NCI-H748 treated with DMSO at 0.1 percent for 48 hours (cell line): ENCODE data around the gene BLTP3A.

Experiments used
- DNase-seq: peaks from one replicate; lab custom pipeline; 2025; lab: John Stamatoyannopoulos, UW

The BLTP3A gene

DNA sequence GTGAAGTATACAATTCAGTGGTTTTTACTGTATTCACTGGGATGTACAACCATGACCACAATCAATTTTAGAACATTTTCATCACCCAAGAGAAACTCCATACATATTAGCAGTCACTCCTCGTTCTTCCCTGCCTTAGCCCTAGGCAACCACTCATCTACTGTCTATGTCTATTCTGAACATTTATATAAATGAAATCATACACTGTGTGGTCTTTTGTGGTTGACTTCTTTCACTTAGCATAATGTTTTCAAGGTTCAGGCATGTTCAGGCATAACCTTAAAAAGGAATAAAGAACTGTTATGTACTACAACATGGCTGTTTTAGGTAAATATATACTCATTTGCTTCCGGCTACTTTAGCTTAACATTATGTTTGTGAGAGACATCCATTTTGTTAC, 37.3 kb downstream of the BLTP3A start:
- DNase-seq = no peak

DNA sequence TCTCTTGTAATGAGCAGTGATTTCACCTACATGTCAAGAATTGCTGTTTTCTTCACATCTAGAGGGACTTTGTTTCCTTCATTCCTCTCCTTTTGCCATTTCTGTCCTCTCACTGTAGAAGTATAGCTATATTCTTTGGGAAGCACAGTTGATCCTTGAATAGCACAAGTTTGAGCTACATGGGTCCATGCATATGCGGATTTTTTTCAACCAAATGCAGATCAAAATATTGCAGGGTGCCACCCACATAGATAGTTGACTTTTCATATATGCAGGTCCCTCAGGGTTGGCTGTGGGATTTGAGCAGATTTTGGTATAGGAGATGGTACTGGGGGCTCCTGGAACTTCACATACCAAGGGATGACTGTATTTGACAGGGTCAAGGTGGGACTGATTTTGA, 41.1 kb downstream of the BLTP3A start:
- DNase-seq = no peak

- no peak for DNase-seq
Measured at GRCh38 chr6:34834789-34835518, 43.1 kb downstream of the BLTP3A start.

DNA sequence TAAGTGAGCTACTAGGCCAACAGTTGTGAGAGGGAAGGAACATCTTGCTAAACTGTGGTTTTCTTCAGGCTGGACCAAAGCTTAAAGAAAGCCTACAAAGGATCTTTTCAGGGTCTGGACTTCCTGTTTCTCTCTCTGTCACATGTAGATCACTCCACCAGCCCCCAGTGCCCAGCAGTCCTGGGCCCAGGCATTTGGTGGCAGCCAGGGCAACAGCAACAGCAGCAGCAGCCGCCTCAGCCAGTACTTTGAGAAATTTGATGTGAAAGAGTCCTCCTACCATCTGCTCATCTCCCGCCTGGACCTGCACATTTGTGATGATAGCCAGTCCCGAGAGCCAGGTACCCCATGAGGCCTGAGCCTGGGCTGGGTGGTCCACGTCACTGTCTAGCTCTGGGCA, 44.1 kb downstream of the BLTP3A start:
- DNase-seq = no peak

DNA sequence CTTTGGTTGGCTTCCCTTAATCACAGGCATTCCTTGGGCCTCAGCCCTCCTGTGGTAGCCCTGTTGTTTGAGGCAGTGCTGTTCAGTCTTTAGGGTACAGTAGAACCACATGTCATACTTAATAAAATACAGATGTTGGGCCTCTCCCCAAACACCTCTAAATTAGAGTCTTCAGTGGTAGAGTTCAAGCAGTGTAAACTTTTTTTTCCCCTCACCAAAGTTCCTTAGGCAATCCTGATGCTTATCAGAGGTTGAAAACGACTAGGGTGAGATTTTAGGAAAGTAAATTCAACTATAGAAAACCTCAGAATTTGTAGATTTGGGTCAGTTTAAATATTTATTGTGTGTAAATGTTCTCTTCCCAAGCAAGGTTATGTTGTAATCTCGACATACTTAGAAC, 44.6 kb downstream of the BLTP3A start:
- no peak for DNase-seq

DNA sequence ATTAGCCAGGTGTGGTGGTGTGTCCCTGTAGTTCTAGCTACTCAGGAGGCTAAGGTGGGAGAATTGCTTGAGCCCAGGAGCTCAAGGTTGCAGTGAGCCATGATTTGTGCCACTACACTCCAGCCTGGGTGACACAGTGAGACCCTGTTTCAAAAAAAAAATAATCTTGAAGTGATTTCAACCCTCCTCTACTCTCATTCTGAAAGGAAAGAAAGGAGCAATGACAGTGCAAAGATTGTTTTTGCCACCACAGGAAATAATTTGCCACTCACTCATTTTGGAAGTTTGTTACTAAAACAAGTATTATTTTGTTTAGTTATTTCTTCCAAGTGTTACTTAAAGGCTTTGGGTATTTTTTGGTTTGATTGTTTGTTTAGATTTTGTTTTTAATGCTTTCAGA, 45.6 kb downstream of the BLTP3A start:
- no peak for DNase-seq

DNA sequence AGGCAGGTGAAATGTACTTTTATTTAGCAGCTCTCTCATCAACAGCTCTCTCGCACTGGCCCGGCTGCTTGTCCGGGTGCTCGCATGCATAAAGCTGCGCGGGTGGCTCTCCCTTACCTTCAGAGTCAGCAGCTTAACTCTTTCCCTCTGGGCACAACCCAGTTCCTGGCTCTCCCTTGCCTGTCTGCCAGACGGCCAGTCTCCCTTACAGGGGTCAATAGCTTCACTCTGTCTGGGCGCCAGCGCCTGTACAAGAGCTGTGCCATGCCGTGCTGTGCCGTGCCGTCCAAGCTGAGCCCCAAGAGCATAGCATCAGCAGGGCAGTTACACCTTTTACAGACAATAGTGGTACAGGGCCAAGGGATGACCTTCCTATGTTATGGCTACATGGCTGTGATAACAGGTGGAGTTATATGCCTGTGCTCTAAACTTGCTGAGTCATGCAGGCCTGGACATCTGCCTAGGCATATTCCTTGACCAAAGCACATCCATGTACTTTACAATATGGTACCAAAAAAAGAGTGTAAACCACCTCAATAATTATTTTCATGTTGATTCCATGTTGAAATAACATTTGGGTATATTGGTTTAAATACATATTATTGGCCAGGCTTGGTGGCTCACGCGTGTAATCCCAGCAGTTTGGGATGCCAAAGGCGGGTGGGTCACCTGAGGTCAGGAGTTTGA, 47.9 kb downstream of the BLTP3A start:
- DNase-seq = no peak
